Pancreas (tissue), 10 donors: ENCODE measurements around the gene PRKCQ. TPM values are rescaled to one million over a fixed set of nuclear protein-coding genes. Genes with fewer than 3 reads are reported as not detected.

Source experiments
- ATAC-seq, 4 donors: fragments of 200-7000 bp; cut with Tn5 transposase; one replicate each; pipeline versions ENCODE4 v1.8.0 to v1.9.1; 2020; ENCODE audit warnings: mild to moderate bottlenecking in 4 of 4, moderate library complexity in 4 of 4
- DNase-seq, 6 donors: peaks; one replicate each; pipeline ENCODE4 v3.0.0-alpha.2; 2020
- FAIRE-seq: peaks from 2 replicates; lab custom pipeline; 2012; peaks lifted over from hg19 to GRCh38; lab: Jason Lieb, UNC
- H3K27ac ChIP-seq, 4 donors: fragments of 200-600 bp; sonication (generic); 1 replicate in 3 of 4; 2 replicates in 1 of 4; pipeline versions ENCODE4 v1.5.0 to v1.8.0; 2020
- H3K27me3 ChIP-seq, 4 donors: fragments of 200-600 bp; one replicate each; pipeline ENCODE4 v1.8.0; 2021
- H3K36me3 ChIP-seq, 3 donors: fragments of 200-600 bp; sonication (generic) in 1 of 3; one replicate each; pipeline versions ENCODE4 v1.5.0 to v1.8.0; 2020 to 2021
- H3K4me1 ChIP-seq, 3 donors: fragments of 200-600 bp; one replicate each; pipeline ENCODE4 v1.8.0; 2021
- H3K4me3 ChIP-seq, 4 donors: fragments of 200-600 bp; sonication (generic) in 2 of 4; one replicate each; pipeline versions ENCODE4 v1.5.0 to v1.8.0; 2020 to 2021
- H3K9me3 ChIP-seq, 4 donors: fragments of 200-600 bp; one replicate each; pipeline ENCODE4 v1.8.0; 2021
- CTCF ChIP-seq, 4 donors: fragments of 200-600 bp; sonication (generic) in 3 of 4; IDR thresholded peaks; one replicate each; pipeline versions ENCODE4 v1.5.0 to v1.8.0; 2021; ENCODE audit warnings: antibody characterized with exemption in 4 of 4
- WGBS, 2 donors: extraction: QIAGEN DNeasy Blood & Tissue Kit; methylation state at CpG; one replicate each; pipeline ENCODE4 v1.1.7; 2013; 5-methylcytosine and 5-hydroxymethylcytosine counted together
- intact Hi-C, 3 donors: fragments of 100-400 bp; cut with DNase I; formaldehyde crosslinking; loops; one replicate each; pipeline versions ENCODE4 v1.11.1 to v1.14.2; 2022
- polyA plus RNA-seq, 2 donors: library from polyadenylated mRNA; stranded (reverse); fragments of 200-250 nt; gene quantifications; one replicate each; pipeline ENCODE4 v1.2.3, GENCODE V29; 2013
- total RNA-seq, 6 donors: library from RNA; stranded (reverse); fragmentation: NEBNext Ultra II Directional in 4 of 6; extraction: Animal tissue kit (Norgen Biotek cat#: 25700) in 4 of 6; gene quantifications; one replicate each; pipeline versions ENCODE4 v1.2.1 to v1.2.4, GENCODE V29; 2021 to 2023
- donor health status: healthy with polysubstance abuse.
- donor health status: DM: no; HTN: no; CAD: no; lungs with moderate emphysema.
- donor health status: DM: no; HTN: no; CAD: no.
- donor health status: control.
- donor health status: control.
- donor health status: Bipolar disorder and iron deficiency.
- donor health status: DM: yes; HTN: yes; CAD: no.
- donor health status: DM: no; HTN: no; CAD: no.
- donor health status: DM: no; HTN: no; CAD: no.
- donor health status: DM: yes; HTN: yes; CAD: no.

The PRKCQ gene
- total and polyA plus RNA-seq, 8 donors = 1.4 to 5.2 (median 3.4) TPM

DNA sequence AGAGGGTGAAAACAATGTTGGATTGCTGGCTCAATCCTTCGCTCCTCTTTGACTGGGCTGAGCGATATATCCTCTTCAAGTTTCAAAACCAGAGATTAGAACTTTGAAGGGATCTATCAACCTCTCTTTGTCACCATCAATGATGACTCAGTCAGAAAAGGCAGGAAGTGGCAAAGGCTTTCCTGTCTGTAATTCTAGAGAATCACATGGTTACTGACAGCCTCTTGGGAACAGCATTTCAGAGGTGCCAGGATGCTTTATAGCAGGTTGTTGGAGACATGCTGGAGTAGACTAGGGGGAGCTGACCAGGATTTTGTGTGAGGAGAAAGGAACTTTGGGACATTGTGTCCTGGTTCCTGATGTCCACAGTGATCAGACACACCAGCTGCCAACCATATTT, 81.3 kb downstream of the PRKCQ start:
- ATAC-seq = no peak
- no peak for DNase-seq
- H3K27me3 ChIP-seq = no peaks in the 10 kb centered on the region
- no peak for TF ChIP-seq CTCF (IDR thresholded peaks at IDR 0.05)
- no peaks in the 10 kb centered on the region for H3K9me3 ChIP-seq
- H3K36me3 ChIP-seq = no peaks in the 10 kb centered on the region
- H3K4me1 ChIP-seq = no peaks in the 10 kb centered on the region
- 93 to 95% methylated on average over 2 of the region's 2 CpGs for WGBS, 2 donors
- FAIRE-seq = no peak
- no peak overlapping the region for H3K27ac ChIP-seq
- no peak overlapping the region for H3K4me3 ChIP-seq
- intact Hi-C loops = no loop called here

DNA sequence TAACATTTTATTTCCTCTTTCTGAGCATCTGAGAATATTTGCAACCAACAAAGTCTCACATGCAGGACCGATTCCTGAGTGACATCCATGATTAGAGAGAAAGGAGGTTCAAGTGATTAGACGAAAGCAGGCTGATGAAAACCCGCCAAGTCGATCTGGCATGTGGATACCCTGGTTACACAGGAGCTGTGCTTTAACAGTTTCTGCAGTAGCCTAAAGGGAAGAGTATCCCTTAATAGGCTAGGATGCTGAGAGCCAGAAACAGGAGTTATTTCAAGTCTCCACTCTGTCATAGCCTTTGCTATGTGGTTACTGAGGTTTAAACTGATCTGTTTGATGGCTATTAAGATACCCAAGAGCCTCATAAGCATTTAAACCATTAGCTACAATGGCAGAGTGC, 82.5 kb downstream of the PRKCQ start:
- Histone ChIP-seq H3K9me3 (no peaks in the 10 kb centered on the region), H3K27ac (no peak overlapping the region), H3K27me3 (no peaks in the 10 kb centered on the region), H3K4me1 (no peaks in the 10 kb centered on the region), H3K36me3 (no peaks in the 10 kb centered on the region), H3K4me3 (no peak overlapping the region)
- ATAC-seq (no peak), FAIRE-seq (no peak), DNase-seq (no peak)
- TF ChIP-seq CTCF (IDR thresholded peaks at IDR 0.05) = no peak
- WGBS, 2 donors = 83 to 87% methylated on average over 4 of the region's 4 CpGs
- intact Hi-C loops = no loop called here

DNA sequence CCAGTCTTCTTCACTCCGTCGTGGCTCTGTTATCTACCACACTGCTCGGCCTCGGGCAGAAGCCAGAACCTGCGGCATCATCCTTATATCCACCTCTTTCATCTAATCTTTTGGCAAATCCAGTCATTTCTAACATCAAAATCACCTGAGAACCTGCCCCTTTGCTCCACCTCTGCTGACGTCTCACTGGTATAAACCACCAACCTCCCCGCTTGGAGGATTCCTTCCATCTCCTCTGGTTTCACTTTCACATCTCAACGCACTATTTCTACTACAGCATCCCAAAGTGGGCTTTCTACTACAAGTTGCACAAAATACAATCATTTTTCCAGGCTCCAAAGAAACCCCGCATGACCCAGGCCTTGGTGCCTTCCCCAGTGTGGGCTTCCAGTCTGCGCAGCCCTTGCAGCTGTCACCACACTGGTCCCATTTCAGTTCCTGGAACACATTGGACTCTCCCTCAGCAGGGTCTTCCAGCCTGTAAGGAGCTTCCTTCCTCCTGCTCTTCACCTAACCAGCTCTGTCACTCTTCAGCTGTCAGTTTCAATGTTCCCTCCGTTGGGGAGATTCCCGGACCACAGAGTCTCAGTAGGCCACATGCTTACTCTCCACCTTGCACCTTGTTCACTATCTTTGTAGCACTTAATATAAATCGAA, 85.0 kb downstream of the PRKCQ start:
- WGBS, 2 donors = 90 to 94% methylated on average over 13 of the region's 13 CpGs
- ATAC-seq = no peak
- no peak for DNase-seq
- H3K27ac ChIP-seq = no peak overlapping the region
- no peaks in the 10 kb centered on the region for H3K9me3 ChIP-seq
- intact Hi-C loops = no loop called here
- TF ChIP-seq CTCF (IDR thresholded peaks at IDR 0.05) = no peak
- no peaks in the 10 kb centered on the region for H3K4me1 ChIP-seq
- H3K36me3 ChIP-seq = no peaks in the 10 kb centered on the region
- FAIRE-seq = no peak
- H3K4me3 ChIP-seq = no peak overlapping the region
- H3K27me3 ChIP-seq = no peaks in the 10 kb centered on the region

- Histone ChIP-seq H3K27ac (no peak overlapping the region), H3K4me3 (no peak overlapping the region), H3K27me3 (no peaks in the 10 kb centered on the region), H3K4me1 (no peaks in the 10 kb centered on the region), H3K9me3 (no peaks in the 10 kb centered on the region), H3K36me3 (no peaks in the 10 kb centered on the region)
- no peak for DNase-seq
- no peak for TF ChIP-seq CTCF (IDR thresholded peaks at IDR 0.05)
- 66 to 71% methylated on average over 2 of the region's 2 CpGs for WGBS, 2 donors
- intact Hi-C loops = no loop called here
- FAIRE-seq = no peak
- no peak for ATAC-seq
Measured at GRCh38 chr10:6494442-6494819, 85.6 kb downstream of the PRKCQ start.
